ENCODE data around the gene PCGF5. TPM values are rescaled to one million over a fixed set of nuclear protein-coding genes. Genes with fewer than 3 reads are reported as not detected.

PCGF5 gene
- total RNA-seq, 6 donors from 2014 or later = 20.9 to 66.6 (median 37.4) TPM

DNA sequence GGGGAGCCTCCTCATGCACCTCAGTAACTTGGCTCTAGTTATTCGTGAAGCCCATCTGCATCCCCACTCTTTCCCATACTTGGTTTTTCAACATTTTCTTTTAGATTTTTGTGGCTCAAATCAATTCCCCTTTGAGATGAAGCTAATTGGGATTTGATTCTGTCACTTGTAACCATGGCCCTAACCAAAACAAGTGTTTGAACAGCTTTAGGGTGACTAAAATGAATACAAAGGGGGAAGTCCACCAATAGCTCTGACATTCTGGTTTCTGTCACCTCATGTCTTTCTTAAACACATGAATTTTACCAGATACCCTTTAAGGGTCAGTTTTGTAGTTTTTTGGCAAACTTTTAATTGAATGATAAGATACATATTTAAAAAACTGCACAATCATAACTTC lies 87.0 kb downstream of the PCGF5 start:
- DNase-seq = no peak
- WGBS, 2 donors = 94 to 100% methylated on average over 1 of the region's 1 CpG
- Histone ChIP-seq H3K27me3 (no peaks in the 10 kb centered on the region), H3K4me3 (no peak overlapping the region), H3K9me3 (no peaks in the 10 kb centered on the region), H3K27ac (no peak overlapping the region), H3K4me1 (peaks cover 0 to 12% (median 8%) of the 10 kb centered on the region in 4 donors), H3K36me3 (no peaks in the 10 kb centered on the region)
- no peak for TF ChIP-seq POLR2AphosphoS5 (IDR thresholded peaks at IDR 0.05)
- TF ChIP-seq EP300 (IDR thresholded peaks at IDR 0.05) = no peak
- TF ChIP-seq POLR2A (IDR thresholded peaks at IDR 0.05) = no peak
- TF ChIP-seq, protein P1, sequence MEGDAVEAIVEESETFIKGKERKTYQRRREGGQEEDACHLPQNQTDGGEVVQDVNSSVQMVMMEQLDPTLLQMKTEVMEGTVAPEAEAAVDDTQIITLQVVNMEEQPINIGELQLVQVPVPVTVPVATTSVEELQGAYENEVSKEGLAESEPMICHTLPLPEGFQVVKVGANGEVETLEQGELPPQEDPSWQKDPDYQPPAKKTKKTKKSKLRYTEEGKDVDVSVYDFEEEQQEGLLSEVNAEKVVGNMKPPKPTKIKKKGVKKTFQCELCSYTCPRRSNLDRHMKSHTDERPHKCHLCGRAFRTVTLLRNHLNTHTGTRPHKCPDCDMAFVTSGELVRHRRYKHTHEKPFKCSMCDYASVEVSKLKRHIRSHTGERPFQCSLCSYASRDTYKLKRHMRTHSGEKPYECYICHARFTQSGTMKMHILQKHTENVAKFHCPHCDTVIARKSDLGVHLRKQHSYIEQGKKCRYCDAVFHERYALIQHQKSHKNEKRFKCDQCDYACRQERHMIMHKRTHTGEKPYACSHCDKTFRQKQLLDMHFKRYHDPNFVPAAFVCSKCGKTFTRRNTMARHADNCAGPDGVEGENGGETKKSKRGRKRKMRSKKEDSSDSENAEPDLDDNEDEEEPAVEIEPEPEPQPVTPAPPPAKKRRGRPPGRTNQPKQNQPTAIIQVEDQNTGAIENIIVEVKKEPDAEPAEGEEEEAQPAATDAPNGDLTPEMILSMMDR (IDR thresholded peaks at IDR 0.05) = no peak
- no peak for ATAC-seq (ENCODE audit: low FRiP score in 2 of 2)

DNA sequence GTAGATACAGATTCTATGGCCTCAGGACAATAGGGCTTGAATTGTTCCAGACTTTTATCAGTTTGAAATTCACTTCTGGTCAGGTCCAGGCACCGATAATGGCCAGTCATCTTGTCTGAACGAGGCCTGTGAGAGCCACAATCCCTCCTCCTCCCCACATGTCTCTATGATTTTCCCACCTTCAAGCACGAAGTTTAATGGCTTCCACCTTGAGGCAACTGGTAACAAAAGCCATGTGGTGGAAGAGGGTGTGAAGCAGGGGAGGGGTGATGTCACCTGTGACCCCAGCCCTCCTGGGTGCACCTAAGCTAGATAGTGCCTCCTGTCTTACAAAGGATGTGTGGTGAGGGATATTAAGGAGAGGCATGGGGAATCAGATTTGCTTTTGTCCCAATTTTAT lies 89.2 kb downstream of the PCGF5 start:
- Histone ChIP-seq H3K9me3 (no peaks in the 10 kb centered on the region), H3K27ac (no peak overlapping the region), H3K36me3 (no peaks in the 10 kb centered on the region), H3K4me1 (peaks cover 0 to 12% (median 0%) of the 10 kb centered on the region in 4 donors), H3K27me3 (no peaks in the 10 kb centered on the region), H3K4me3 (no peak overlapping the region)
- TF ChIP-seq, protein P1 (IDR thresholded peaks at IDR 0.05) = no peak
- TF ChIP-seq POLR2AphosphoS5 (IDR thresholded peaks at IDR 0.05) (no peak), POLR2A (IDR thresholded peaks at IDR 0.05) (no peak), EP300 (IDR thresholded peaks at IDR 0.05) (no peak)
- 79 to 88% methylated on average over 3 of the region's 3 CpGs for WGBS, 2 donors
- DNase-seq (no peak), ATAC-seq (ENCODE audit: low FRiP score in 2 of 2) (no peak)

DNA sequence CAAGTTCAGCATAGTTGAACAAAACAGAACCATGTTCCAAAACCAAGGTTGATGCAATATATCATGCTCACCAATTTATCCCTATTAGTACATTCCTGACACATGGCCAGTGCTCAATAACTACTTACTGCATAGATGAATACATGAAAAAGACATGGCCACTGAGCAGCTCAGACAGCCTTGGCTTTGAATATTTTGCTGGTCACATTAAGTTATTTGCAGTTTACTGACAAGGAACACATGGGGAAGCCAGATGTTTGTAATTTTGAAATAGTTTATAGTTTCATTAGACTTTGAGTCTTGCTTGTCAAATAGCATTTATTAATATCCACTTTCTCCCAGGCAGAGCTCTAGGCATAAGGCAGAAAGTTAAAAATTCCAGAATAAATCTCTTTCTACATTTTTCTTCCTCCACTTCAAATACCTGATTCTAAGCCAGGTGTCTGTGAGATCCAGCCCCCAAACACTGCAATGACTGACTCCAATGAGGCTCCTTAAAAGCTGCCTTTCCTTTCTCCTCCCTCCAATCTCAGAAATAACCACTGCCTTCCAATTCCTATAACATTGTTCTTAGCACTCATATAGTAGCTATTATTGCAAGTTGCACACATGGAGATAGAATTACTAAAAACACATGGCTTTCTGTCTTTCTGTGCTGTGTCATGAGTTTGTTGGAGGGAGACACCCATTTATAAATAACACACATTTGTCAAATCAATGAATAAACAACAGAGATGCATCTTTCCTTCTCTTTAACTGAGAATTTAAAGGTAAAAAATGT lies 91.3 kb downstream of the PCGF5 start:
- TF ChIP-seq POLR2A (IDR thresholded peaks at IDR 0.05) (no peak), EP300 (IDR thresholded peaks at IDR 0.05) (no peak), POLR2AphosphoS5 (IDR thresholded peaks at IDR 0.05) (no peak)
- TF ChIP-seq, protein P1 (IDR thresholded peaks at IDR 0.05) = no peak
- no peak for DNase-seq
- H3K4me1 ChIP-seq = peaks cover 0 to 12% (median 0%) of the 10 kb centered on the region in 4 donors
- peak in 1 of 2 donors; percentile 23 for ATAC-seq (ENCODE audit: low FRiP score in 2 of 2)
- H3K4me3 ChIP-seq = no peak overlapping the region
- no peaks in the 10 kb centered on the region for H3K36me3 ChIP-seq
- H3K27me3 ChIP-seq = no peaks in the 10 kb centered on the region
- H3K27ac ChIP-seq = no peak overlapping the region
- no peaks in the 10 kb centered on the region for H3K9me3 ChIP-seq

GRCh38 chr10:91312382-91312733 lies 91.9 kb downstream of the PCGF5 start:
- H3K9me3 ChIP-seq = no peaks in the 10 kb centered on the region
- DNase-seq (no peak), ATAC-seq (ENCODE audit: low FRiP score in 2 of 2) (no peak)
- no peak overlapping the region for H3K27ac ChIP-seq
- 70 to 72% methylated on average over 2 of the region's 2 CpGs for WGBS, 2 donors
- TF ChIP-seq, protein P1 (IDR thresholded peaks at IDR 0.05) = no peak
- no peak for TF ChIP-seq POLR2AphosphoS5 (IDR thresholded peaks at IDR 0.05)
- no peak for TF ChIP-seq POLR2A (IDR thresholded peaks at IDR 0.05)
- no peak for TF ChIP-seq EP300 (IDR thresholded peaks at IDR 0.05)
- H3K36me3 ChIP-seq = no peaks in the 10 kb centered on the region
- H3K4me3 ChIP-seq = no peak overlapping the region
- H3K4me1 ChIP-seq = peaks cover 0 to 12% (median 0%) of the 10 kb centered on the region in 4 donors
- H3K27me3 ChIP-seq = no peaks in the 10 kb centered on the region
